ENCODE data around the gene HBG1.

HBG1 gene

DNA sequence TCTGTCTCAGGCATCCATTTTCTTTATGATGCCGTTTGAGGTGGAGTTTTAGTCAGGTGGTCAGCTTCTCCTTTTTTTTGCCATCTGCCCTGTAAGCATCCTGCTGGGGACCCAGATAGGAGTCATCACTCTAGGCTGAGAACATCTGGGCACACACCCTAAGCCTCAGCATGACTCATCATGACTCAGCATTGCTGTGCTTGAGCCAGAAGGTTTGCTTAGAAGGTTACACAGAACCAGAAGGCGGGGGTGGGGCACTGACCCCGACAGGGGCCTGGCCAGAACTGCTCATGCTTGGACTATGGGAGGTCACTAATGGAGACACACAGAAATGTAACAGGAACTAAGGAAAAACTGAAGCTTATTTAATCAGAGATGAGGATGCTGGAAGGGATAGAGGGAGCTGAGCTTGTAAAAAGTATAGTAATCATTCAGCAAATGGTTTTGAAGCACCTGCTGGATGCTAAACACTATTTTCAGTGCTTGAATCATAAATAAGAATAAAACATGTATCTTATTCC, 31.0 kb upstream of the HBG1 start:
- no peak for TF ChIP-seq ZNF70 (CRISPR knock-in tag; IDR thresholded peaks at IDR 0.05)
- no peak for TF ChIP-seq ARNTL (CRISPR knock-in tag; IDR thresholded peaks at IDR 0.05; ENCODE audit: borderline replicate concordance, low read depth)
- TF ChIP-seq PPARA (CRISPR knock-in tag; IDR thresholded peaks at IDR 0.05; ENCODE audit: borderline replicate concordance) = no peak
- no peak for TF ChIP-seq TOX (CRISPR knock-in tag; IDR thresholded peaks at IDR 0.05; ENCODE audit: borderline replicate concordance)
- TF ChIP-seq, protein P1, sequence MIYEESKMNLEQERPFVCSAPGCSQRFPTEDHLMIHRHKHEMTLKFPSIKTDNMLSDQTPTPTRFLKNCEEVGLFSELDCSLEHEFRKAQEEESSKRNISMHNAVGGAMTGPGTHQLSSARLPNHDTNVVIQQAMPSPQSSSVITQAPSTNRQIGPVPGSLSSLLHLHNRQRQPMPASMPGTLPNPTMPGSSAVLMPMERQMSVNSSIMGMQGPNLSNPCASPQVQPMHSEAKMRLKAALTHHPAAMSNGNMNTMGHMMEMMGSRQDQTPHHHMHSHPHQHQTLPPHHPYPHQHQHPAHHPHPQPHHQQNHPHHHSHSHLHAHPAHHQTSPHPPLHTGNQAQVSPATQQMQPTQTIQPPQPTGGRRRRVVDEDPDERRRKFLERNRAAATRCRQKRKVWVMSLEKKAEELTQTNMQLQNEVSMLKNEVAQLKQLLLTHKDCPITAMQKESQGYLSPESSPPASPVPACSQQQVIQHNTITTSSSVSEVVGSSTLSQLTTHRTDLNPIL (CRISPR knock-in tag; IDR thresholded peaks at IDR 0.05; ENCODE audit: low read depth) = no peak
- no peak for TF ChIP-seq RARB (CRISPR knock-in tag; IDR thresholded peaks at IDR 0.05)
- no peak for TF ChIP-seq ZNF8 (CRISPR knock-in tag; IDR thresholded peaks at IDR 0.05)
- TF ChIP-seq, protein P2, sequence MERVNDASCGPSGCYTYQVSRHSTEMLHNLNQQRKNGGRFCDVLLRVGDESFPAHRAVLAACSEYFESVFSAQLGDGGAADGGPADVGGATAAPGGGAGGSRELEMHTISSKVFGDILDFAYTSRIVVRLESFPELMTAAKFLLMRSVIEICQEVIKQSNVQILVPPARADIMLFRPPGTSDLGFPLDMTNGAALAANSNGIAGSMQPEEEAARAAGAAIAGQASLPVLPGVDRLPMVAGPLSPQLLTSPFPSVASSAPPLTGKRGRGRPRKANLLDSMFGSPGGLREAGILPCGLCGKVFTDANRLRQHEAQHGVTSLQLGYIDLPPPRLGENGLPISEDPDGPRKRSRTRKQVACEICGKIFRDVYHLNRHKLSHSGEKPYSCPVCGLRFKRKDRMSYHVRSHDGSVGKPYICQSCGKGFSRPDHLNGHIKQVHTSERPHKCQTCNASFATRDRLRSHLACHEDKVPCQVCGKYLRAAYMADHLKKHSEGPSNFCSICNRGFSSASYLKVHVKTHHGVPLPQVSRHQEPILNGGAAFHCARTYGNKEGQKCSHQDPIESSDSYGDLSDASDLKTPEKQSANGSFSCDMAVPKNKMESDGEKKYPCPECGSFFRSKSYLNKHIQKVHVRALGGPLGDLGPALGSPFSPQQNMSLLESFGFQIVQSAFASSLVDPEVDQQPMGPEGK (CRISPR knock-in tag; IDR thresholded peaks at IDR 0.05; ENCODE audit: borderline replicate concordance) = no peak
- TF ChIP-seq, protein P3, sequence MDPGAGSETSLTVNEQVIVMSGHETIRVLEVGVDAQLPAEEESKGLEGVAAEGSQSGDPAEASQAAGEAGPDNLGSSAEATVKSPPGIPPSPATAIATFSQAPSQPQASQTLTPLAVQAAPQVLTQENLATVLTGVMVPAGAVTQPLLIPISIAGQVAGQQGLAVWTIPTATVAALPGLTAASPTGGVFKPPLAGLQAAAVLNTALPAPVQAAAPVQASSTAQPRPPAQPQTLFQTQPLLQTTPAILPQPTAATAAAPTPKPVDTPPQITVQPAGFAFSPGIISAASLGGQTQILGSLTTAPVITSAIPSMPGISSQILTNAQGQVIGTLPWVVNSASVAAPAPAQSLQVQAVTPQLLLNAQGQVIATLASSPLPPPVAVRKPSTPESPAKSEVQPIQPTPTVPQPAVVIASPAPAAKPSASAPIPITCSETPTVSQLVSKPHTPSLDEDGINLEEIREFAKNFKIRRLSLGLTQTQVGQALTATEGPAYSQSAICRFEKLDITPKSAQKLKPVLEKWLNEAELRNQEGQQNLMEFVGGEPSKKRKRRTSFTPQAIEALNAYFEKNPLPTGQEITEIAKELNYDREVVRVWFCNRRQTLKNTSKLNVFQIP (CRISPR knock-in tag; IDR thresholded peaks at IDR 0.05; ENCODE audit: borderline replicate concordance, low read depth) = no peak
- no peak for TF ChIP-seq ESRRG (CRISPR knock-in tag; IDR thresholded peaks at IDR 0.05)
- TF ChIP-seq TCF4 (CRISPR knock-in tag; IDR thresholded peaks at IDR 0.05; ENCODE audit: borderline replicate concordance) = no peak
- TF ChIP-seq SNAI2 (CRISPR knock-in tag; IDR thresholded peaks at IDR 0.05) = no peak
- TF ChIP-seq CSDC2 (CRISPR knock-in tag; IDR thresholded peaks at IDR 0.05) = no peak
- no peak for TF ChIP-seq ZFP3 (CRISPR knock-in tag; IDR thresholded peaks at IDR 0.05)
- TF ChIP-seq GLIS3 (CRISPR knock-in tag; IDR thresholded peaks at IDR 0.05) = no peak
- TF ChIP-seq, protein P4, sequence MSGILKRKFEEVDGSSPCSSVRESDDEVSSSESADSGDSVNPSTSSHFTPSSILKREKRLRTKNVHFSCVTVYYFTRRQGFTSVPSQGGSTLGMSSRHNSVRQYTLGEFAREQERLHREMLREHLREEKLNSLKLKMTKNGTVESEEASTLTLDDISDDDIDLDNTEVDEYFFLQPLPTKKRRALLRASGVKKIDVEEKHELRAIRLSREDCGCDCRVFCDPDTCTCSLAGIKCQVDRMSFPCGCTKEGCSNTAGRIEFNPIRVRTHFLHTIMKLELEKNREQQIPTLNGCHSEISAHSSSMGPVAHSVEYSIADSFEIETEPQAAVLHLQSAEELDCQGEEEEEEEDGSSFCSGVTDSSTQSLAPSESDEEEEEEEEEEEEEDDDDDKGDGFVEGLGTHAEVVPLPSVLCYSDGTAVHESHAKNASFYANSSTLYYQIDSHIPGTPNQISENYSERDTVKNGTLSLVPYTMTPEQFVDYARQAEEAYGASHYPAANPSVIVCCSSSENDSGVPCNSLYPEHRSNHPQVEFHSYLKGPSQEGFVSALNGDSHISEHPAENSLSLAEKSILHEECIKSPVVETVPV (CRISPR knock-in tag; IDR thresholded peaks at IDR 0.05) = no peak
- no peak for TF ChIP-seq OSR1 (CRISPR knock-in tag; IDR thresholded peaks at IDR 0.05)
- peak; percentile 81 for ATAC-seq

DNA sequence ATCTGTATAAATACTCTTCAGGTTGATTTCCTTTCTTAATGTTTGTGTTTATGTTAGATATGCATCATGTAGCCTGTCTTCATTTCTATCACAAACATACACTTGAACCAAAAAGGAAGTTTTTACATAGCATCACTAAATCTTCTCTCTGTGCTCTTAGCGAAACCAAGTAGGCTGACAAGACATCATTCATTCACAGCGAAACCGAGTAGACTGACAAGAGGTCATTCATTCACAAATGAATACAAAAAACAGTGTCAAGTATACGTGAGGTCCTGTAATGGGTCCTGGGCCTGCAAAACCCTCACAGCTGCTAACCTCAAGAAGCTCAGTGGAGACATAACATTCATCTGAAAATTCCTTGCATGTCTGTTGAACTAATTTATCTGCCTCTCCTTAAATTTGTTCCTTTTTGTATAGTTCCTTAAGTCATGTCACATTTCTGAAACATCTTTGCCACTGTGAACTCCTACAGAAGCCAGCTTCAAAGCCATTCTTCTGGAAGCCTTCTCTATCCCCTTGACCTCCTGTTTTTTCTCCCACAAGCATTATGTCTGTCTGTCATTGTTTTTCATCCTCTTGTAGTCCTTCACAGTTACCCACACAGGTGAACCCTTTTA, 29.9 kb upstream of the HBG1 start:
- ATAC-seq = no peak
- TF ChIP-seq ZNF8 (CRISPR knock-in tag; IDR thresholded peaks at IDR 0.05) (no peak), ZC3H10 (CRISPR knock-in tag; IDR thresholded peaks at IDR 0.05) (no peak), ZNF565 (CRISPR knock-in tag; conservative IDR thresholded peaks at IDR 0.05; ENCODE audit: low read depth) (no peak), ZFP30 (CRISPR knock-in tag; IDR thresholded peaks at IDR 0.05) (no peak), BACH2 (CRISPR knock-in tag; IDR thresholded peaks at IDR 0.05; ENCODE audit: borderline replicate concordance) (no peak), GLIS3 (CRISPR knock-in tag; IDR thresholded peaks at IDR 0.05) (no peak), TCF4 (CRISPR knock-in tag; IDR thresholded peaks at IDR 0.05; ENCODE audit: borderline replicate concordance) (no peak), ESRRG (CRISPR knock-in tag; IDR thresholded peaks at IDR 0.05) (no peak), SNAI2 (CRISPR knock-in tag; IDR thresholded peaks at IDR 0.05) (no peak), ZNF70 (CRISPR knock-in tag; IDR thresholded peaks at IDR 0.05) (no peak), PPARA (CRISPR knock-in tag; IDR thresholded peaks at IDR 0.05; ENCODE audit: borderline replicate concordance) (no peak)
- TF ChIP-seq, protein P3 (CRISPR knock-in tag; IDR thresholded peaks at IDR 0.05; ENCODE audit: borderline replicate concordance, low read depth) = no peak
- TF ChIP-seq, protein P1 (CRISPR knock-in tag; IDR thresholded peaks at IDR 0.05; ENCODE audit: low read depth) = no peak
- TF ChIP-seq, protein P2 (CRISPR knock-in tag; IDR thresholded peaks at IDR 0.05; ENCODE audit: borderline replicate concordance) = no peak
- TF ChIP-seq, protein P4 (CRISPR knock-in tag; IDR thresholded peaks at IDR 0.05) = no peak
- TF ChIP-seq, protein P5, sequence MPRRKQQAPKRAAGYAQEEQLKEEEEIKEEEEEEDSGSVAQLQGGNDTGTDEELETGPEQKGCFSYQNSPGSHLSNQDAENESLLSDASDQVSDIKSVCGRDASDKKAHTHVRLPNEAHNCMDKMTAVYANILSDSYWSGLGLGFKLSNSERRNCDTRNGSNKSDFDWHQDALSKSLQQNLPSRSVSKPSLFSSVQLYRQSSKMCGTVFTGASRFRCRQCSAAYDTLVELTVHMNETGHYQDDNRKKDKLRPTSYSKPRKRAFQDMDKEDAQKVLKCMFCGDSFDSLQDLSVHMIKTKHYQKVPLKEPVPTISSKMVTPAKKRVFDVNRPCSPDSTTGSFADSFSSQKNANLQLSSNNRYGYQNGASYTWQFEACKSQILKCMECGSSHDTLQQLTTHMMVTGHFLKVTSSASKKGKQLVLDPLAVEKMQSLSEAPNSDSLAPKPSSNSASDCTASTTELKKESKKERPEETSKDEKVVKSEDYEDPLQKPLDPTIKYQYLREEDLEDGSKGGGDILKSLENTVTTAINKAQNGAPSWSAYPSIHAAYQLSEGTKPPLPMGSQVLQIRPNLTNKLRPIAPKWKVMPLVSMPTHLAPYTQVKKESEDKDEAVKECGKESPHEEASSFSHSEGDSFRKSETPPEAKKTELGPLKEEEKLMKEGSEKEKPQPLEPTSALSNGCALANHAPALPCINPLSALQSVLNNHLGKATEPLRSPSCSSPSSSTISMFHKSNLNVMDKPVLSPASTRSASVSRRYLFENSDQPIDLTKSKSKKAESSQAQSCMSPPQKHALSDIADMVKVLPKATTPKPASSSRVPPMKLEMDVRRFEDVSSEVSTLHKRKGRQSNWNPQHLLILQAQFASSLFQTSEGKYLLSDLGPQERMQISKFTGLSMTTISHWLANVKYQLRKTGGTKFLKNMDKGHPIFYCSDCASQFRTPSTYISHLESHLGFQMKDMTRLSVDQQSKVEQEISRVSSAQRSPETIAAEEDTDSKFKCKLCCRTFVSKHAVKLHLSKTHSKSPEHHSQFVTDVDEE (CRISPR knock-in tag; IDR thresholded peaks at IDR 0.05) = no peak

Data from SK-N-SH treated with all-trans-retinoic acid at 6 μM for 48 hours (cell line).